ENCODE results near the gene PIGR. TPM values are rescaled to one million over a fixed set of nuclear protein-coding genes. Genes with fewer than 3 reads are reported as not detected.

The PIGR gene
- total and polyA plus RNA-seq, 10 of the 15 experiments (the other 5 are each of a cell fraction or from before 2014, with no cell fraction given): 0.96 to 7.6 (median 1.8) TPM

GRCh38 chr1:206930210-206930798 lies 16.0 kb downstream of the PIGR start (continued):
- no peak for TF ChIP-seq HCFC1 (IDR thresholded peaks at IDR 0.05; ENCODE audit: low read length)
- no peak for TF ChIP-seq RELA (IDR thresholded peaks at IDR 0.05; ENCODE audit: borderline replicate concordance, partially characterized antibody)
- TF ChIP-seq JUND (IDR thresholded peaks at IDR 0.05; ENCODE audit: low read depth, low read length): no peak
- peak; percentile 96 for TF ChIP-seq NR2F1 (conservative IDR thresholded peaks at IDR 0.05)
- TF ChIP-seq HDAC2 (IDR thresholded peaks at IDR 0.05): peak; percentile 67; the same call in 1 of the 2 replicates
- no peak for TF ChIP-seq CBX3 (IDR thresholded peaks at IDR 0.05; ENCODE audit: borderline replicate concordance, low read depth)
- TF ChIP-seq RBBP5 (conservative IDR thresholded peaks at IDR 0.05): no peak
- no peak for TF ChIP-seq TCF7 (IDR thresholded peaks at IDR 0.05; ENCODE audit: borderline replicate concordance)
- peak; percentile 88 for TF ChIP-seq SMAD1 (IDR thresholded peaks at IDR 0.05; ENCODE audit: low read depth, partially characterized antibody)
- TF ChIP-seq CEBPZ (IDR thresholded peaks at IDR 0.05; ENCODE audit: low read depth, low read length): no peak
- TF ChIP-seq RFX5 (IDR thresholded peaks at IDR 0.05; ENCODE audit: low read depth, low read length): no peak
- TF ChIP-seq NRF1 (conservative IDR thresholded peaks at IDR 0.05; ENCODE audit: low read depth, low read length): no peak
- peak; percentile 44; the same call in 1 of the 2 replicates for TF ChIP-seq BACH1 (IDR thresholded peaks at IDR 0.05; ENCODE audit: borderline replicate concordance)
- peak; percentile 91 for TF ChIP-seq MTA2 (IDR thresholded peaks at IDR 0.05; ENCODE audit: low read depth)
- TF ChIP-seq IRF4 (IDR thresholded peaks at IDR 0.05; ENCODE audit: low read depth, low read length): peak; percentile 70
- TF ChIP-seq POLR2AphosphoS5 (IDR thresholded peaks at IDR 0.05; ENCODE audit: low read length): peak; percentile 84; the same call in 1 of the 2 replicates
- TF ChIP-seq FOS (IDR thresholded peaks at IDR 0.05; ENCODE audit: borderline replicate concordance, extremely low read depth, insufficient read length): no peak
- TF ChIP-seq TBL1XR1 (IDR thresholded peaks at IDR 0.05; ENCODE audit: low read depth, low read length): peak; percentile 98
- TF ChIP-seq SMARCA5 (IDR thresholded peaks at IDR 0.05): 0 out of 2 replicates have a peak, but pooled peaks have one; percentile 1
- peak; percentile 98 for TF ChIP-seq MEF2A (IDR thresholded peaks at IDR 0.05; ENCODE audit: insufficient read depth, low read depth, low read length)
- TF ChIP-seq NBN (IDR thresholded peaks at IDR 0.05): peak; percentile 89
- TF ChIP-seq RAD51 (IDR thresholded peaks at IDR 0.05): no peak; the same call in 1 of the 2 replicates
- TF ChIP-seq, protein P1, sequence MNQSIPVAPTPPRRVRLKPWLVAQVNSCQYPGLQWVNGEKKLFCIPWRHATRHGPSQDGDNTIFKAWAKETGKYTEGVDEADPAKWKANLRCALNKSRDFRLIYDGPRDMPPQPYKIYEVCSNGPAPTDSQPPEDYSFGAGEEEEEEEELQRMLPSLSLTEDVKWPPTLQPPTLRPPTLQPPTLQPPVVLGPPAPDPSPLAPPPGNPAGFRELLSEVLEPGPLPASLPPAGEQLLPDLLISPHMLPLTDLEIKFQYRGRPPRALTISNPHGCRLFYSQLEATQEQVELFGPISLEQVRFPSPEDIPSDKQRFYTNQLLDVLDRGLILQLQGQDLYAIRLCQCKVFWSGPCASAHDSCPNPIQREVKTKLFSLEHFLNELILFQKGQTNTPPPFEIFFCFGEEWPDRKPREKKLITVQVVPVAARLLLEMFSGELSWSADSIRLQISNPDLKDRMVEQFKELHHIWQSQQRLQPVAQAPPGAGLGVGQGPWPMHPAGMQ (IDR thresholded peaks at IDR 0.05; ENCODE audit: borderline replicate concordance): no peak
- 0 out of 2 replicates have a peak, but pooled peaks have one; percentile 67 for TF ChIP-seq WRNIP1 (IDR thresholded peaks at IDR 0.05; ENCODE audit: borderline replicate concordance, low read depth, low read length)
- TF ChIP-seq FOXK2 (IDR thresholded peaks at IDR 0.05): no peak; the same call in 1 of the 2 replicates
- TF ChIP-seq STAT1 (conservative IDR thresholded peaks at IDR 0.05): no peak
- TF ChIP-seq, protein P2, sequence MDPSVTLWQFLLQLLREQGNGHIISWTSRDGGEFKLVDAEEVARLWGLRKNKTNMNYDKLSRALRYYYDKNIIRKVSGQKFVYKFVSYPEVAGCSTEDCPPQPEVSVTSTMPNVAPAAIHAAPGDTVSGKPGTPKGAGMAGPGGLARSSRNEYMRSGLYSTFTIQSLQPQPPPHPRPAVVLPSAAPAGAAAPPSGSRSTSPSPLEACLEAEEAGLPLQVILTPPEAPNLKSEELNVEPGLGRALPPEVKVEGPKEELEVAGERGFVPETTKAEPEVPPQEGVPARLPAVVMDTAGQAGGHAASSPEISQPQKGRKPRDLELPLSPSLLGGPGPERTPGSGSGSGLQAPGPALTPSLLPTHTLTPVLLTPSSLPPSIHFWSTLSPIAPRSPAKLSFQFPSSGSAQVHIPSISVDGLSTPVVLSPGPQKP (IDR thresholded peaks at IDR 0.05; ENCODE audit: low read depth, low read length): peak; percentile 68; the same call in 1 of the 2 replicates
- no peak for TF ChIP-seq ESRRA (IDR thresholded peaks at IDR 0.05; ENCODE audit: low read length)
- TF ChIP-seq EED (IDR thresholded peaks at IDR 0.05; ENCODE audit: low read depth): peak; percentile 87
- TF ChIP-seq RB1 (IDR thresholded peaks at IDR 0.05; ENCODE audit: borderline replicate concordance): no peak
